Stimulated activated CD4-positive, alpha-beta T cell treated with anti-CD3 and anti-CD28 coated beads, Interleukin-15, amount 100 ng/mL, for 48 hours (primary cell): ENCODE results near the gene SLC38A9.
"Not testable (repeated sequence)": the region's sequence is repeated elsewhere in the genome, so short reads cannot be mapped to it uniquely, and the experiment has no call there.

Source experiments
- DNase-seq, 2 donors: peaks; one replicate each; pipeline ENCODE4 v3.0.0-alpha.2; 2020; ENCODE audit warnings: low read depth in 2 of 2

SLC38A9 gene

GRCh38 chr5:55706230-55706629 lies 5.9 kb downstream of the SLC38A9 start:
- no peak for DNase-seq

GRCh38 chr5:55702598-55703345 lies 9.4 kb downstream of the SLC38A9 start:
- DNase-seq = no peak

- no peak for DNase-seq
Observed at GRCh38 chr5:55701462-55702103, 10.5 kb downstream of the SLC38A9 start.

GRCh38 chr5:55700745-55701144 lies 11.4 kb downstream of the SLC38A9 start:
- DNase-seq = no peak

- DNase-seq = no peak
Observed at GRCh38 chr5:55699041-55699688, 13.0 kb downstream of the SLC38A9 start.

- DNase-seq = not testable (repeated sequence)
Observed at GRCh38 chr5:55696704-55697103, 15.4 kb downstream of the SLC38A9 start.

- no peak for DNase-seq
Observed at GRCh38 chr5:55694152-55694830, 17.8 kb downstream of the SLC38A9 start.

- DNase-seq = no peak
Observed at GRCh38 chr5:55692509-55692908, 19.6 kb downstream of the SLC38A9 start.

- no peak for DNase-seq
Observed at GRCh38 chr5:55692106-55692417, 20.1 kb downstream of the SLC38A9 start.

- no peak for DNase-seq
Observed at GRCh38 chr5:55691265-55692105, 20.6 kb downstream of the SLC38A9 start.

GRCh38 chr5:55682071-55682470 lies 30.1 kb downstream of the SLC38A9 start:
- no peak for DNase-seq

- DNase-seq = no peak
Observed at GRCh38 chr5:55681301-55681700, 30.8 kb downstream of the SLC38A9 start.

- no peak for DNase-seq
Observed at GRCh38 chr5:55680353-55680752, 31.8 kb downstream of the SLC38A9 start.

- no peak for DNase-seq
Observed at GRCh38 chr5:55679556-55679955, 32.6 kb downstream of the SLC38A9 start.

GRCh38 chr5:55675119-55675518 lies 37.0 kb downstream of the SLC38A9 start:
- no peak for DNase-seq

GRCh38 chr5:55674340-55674739 lies 37.8 kb downstream of the SLC38A9 start:
- DNase-seq = no peak

- DNase-seq = no peak
Observed at GRCh38 chr5:55672477-55672911, 39.6 kb downstream of the SLC38A9 start.

GRCh38 chr5:55671975-55672374 lies 40.1 kb downstream of the SLC38A9 start:
- DNase-seq = no peak

- DNase-seq = no peak
Observed at GRCh38 chr5:55668356-55668755, 43.8 kb downstream of the SLC38A9 start.

- DNase-seq = no peak
Observed at GRCh38 chr5:55667938-55668337, 44.2 kb downstream of the SLC38A9 start.

- no peak for DNase-seq
Observed at GRCh38 chr5:55665065-55665464, 47.1 kb downstream of the SLC38A9 start.

- no peak for DNase-seq
Observed at GRCh38 chr5:55657443-55657842, 54.7 kb downstream of the SLC38A9 start.
